ENCODE results near the gene ZNF827.

GRCh38 chr4:145760176-145760575 lies 178.4 kb downstream of the ZNF827 start:
- no peak for TF ChIP-seq CTCF (IDR thresholded peaks at IDR 0.05)
- no peak for TF ChIP-seq POLR2A (IDR thresholded peaks at IDR 0.05)
